NCI-H82 treated with DMSO at 0.1 percent for 48 hours (cell line): ENCODE measurements around the gene ERMARD.

ENCODE experiments used
- DNase-seq: peaks from one replicate; lab custom pipeline; 2025; ENCODE audit not compliant: unreplicated experiment; lab: John Stamatoyannopoulos, UW

Gene ERMARD

GRCh38 chr6:169783401-169783800 lies 32.0 kb downstream of the ERMARD start:
- DNase-seq = no peak

GRCh38 chr6:169783971-169784820 lies 32.8 kb downstream of the ERMARD start:
- DNase-seq = no peak

DNA sequence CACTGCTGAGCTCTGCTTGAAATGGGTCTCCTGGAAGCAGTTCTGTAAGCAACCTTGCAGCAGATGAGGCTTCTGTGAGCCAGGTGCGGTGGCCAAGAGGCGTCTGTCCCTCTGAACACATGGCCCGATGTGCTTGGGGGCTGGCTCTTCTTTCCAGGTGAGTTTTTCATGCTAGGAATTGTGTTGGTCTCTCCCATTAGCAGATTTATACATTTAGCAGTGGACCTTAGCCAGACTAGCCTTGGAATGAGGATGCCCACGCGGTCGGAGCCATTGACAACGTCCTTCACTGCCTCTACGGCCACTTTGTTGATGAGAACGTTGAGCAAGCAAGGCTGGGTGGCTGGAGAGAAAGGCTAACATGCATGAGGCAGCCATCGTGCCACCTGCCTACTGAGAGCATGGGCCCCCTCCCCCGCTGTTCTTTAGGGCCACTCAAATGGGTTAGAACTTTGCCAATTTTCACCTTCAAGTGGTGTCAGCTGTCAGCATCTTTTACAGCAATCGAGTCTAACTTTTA lies 33.5 kb downstream of the ERMARD start:
- no peak for DNase-seq

GRCh38 chr6:169785566-169785965 lies 34.1 kb downstream of the ERMARD start:
- no peak for DNase-seq

GRCh38 chr6:169786349-169786748 lies 34.9 kb downstream of the ERMARD start:
- DNase-seq = no peak

GRCh38 chr6:169787797-169788196 lies 36.4 kb downstream of the ERMARD start:
- no peak for DNase-seq

- DNase-seq = no peak
Measured at GRCh38 chr6:169788809-169789145, 37.4 kb downstream of the ERMARD start.

GRCh38 chr6:169789146-169789943 lies 37.9 kb downstream of the ERMARD start:
- no peak for DNase-seq

DNA sequence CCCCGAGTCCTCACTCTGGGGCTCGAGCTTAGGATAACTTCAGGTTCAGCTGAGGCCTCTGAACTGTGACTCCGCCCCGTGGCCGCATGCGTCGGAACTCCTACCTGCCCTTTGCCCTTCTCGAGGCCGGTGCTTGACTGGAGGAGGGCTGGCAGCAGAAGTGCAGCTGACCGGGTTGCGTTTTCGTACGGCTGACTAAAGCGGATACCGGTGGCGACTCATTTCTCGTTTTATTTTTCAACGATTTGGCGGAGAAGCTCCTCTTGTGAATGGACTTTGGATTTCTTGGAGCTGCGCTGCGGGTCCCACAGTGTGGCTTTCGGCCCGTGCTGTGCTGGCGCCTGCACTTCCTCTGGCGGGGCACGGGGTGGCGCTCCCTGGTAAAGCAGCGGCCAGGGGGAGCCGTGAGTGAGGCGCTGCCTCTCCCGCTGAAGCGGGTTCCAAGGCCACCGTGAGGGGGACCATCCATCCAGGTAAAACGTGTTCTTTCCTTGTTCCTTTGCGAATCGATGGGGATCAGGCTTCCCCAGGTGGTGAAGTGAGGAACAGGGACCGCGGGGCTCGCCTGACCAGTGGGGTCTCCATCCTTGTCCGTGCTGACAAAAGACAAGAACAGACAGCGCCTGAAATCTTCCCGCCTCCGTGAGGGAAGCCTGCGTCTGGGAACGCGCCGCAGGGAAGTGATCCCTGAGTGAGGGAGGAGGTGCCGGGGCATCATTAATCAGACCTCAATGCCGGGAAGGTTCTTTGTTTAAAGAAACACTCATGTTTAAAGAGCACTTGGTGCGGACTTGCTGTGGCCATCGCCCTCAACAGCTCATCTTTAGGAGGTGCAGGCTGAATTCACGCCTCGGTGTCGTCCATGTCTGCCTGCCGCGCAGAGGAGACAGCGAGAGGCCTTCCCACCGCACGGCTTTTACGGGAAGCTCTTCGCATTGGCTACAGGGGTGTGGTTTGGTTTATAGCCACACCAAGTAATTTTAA lies 38.8 kb downstream of the ERMARD start:
- DNase-seq = peak; percentile 31

DNA sequence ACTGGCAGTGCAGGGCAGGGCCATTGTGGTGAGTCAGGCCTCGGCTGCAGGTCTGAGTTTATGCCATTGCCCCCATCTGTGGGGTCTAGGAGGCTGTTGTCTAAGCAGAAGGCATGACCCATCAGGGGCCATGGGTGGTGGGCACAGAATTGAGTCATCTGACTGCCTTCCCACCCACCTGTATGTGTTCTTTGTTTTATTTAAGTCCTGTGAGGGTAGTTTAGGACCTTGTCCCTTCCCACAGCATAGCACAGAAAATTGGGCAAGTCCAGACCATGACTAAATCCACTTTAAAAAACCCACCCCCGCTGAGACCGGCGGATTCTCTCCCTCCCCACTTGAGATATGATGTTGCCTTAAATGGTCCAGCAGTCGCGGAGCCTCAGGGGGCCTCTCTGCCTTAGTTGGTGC lies 40.3 kb downstream of the ERMARD start:
- no peak for DNase-seq

DNA sequence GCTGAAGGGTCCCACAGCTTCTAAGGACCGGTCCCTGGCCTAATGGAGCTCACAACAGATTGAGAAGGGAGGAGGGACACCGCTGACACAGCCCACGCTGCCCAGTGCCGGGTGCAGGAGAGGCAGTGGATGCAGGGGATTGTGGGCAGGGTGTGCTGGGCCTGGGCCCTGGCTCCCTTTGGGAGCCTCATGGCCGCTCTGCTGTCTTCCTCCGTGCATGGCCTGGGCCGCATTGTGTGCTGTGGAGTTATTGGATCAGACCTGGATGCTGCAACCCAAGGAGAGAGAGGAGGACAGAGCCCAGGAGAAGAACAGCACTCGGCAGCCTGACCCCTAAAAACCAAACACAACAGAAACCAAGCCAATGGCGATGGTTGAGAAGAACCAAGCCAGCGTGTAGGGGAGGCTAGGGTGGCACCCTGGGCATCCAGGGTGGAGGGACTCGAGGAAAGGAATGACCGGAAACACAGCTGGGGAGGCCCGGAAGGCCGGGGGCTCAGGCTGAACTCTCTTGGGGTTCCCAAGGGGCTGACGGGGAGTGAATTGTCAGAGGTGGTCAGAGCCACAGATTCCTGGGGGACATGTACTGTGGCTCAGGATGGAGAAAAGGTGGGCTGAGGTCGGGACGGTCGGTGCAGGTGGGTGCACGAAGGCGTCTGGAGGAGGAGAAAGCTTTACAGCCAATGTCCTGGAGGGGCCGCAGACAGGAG lies 41.0 kb downstream of the ERMARD start:
- no peak for DNase-seq

GRCh38 chr6:169793408-169793807 lies 42.0 kb downstream of the ERMARD start:
- DNase-seq = no peak

- no peak for DNase-seq
Measured at GRCh38 chr6:169794317-169795055, 43.1 kb downstream of the ERMARD start.

DNA sequence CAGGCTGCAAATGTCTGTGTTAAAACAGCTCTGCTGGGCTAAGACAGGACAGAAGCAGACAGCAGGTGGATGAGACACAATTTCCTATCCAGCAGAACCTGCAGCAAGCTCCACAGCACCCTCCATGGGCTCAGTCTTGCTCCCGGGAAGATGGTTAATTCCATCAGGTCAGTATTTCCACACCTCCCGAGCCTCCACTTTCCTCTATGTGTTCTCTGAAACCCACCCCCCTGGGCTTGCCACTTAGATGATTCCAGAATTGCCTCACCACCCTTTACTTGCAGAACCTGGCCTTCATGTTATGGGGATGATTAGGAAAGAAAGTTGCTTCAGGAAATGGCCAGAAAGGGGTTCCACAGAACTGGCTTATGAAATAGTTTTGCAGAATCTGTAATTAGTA lies 43.8 kb downstream of the ERMARD start:
- DNase-seq = no peak

GRCh38 chr6:169798764-169799473 lies 47.5 kb downstream of the ERMARD start:
- DNase-seq = no peak

GRCh38 chr6:169799474-169799926 lies 48.1 kb downstream of the ERMARD start:
- DNase-seq = no peak

DNA sequence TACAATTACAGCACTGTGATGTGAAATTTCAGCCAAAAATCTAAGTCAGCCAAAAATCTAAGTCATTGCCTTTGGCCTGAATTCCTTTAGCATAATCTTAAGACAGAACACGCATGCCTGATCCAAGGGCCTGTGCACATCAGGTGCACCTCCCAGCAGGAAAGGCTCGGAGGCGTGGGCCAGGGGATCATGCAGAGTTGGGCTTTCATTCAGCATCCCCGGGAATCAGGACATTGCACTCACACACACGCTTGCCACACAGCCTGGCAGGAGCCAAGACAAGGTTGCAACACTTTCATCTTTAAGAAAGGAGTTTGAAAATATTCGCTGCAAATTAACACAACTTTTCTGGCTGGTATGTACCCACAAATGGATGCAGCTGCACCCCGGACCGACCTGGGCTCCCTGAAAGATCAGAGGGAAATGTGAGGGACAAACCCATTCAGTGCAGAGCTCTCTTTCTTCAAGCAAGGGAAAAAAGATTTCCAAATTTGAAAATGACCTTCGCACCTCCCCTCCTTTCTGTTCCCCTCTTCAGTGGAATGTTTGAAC lies 48.8 kb downstream of the ERMARD start:
- no peak for DNase-seq

DNA sequence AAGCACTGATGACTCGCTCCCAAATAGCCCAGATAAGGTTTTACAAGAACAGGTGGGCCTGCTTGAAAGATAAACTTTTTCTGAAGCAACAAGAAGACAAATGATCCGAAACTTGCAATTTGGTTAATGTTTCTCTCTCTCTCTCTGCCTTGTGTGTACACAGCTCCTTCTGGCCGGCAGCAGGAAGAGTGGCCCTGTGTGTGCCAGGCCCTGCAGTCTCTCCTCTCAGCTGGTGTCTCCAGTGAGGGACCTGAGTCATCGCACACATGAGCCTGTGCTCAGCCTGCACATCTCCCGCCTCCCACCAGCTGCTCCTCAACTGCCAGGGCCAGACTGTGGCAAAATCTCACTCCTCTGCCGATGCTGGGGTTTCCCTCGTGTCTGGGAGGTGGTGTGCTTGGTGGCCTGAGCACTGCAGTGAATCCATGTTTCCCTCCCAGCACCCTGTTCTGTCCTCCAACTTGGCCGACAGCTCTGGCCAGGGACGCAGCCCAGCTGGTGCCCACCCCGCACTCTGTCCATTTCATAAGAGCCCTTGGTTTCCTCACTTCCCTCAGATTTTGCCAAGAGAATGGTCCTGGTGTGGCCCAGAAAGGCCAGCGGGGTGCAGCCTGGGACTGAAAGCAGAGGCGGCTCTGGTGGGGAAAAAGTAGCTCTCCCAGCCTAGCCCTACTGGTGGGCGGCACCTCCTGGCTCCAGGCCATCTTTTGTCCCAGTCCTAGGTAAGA lies 49.4 kb downstream of the ERMARD start:
- DNase-seq = no peak
